SK-N-MC (cell line): Measurements from ENCODE around the gene TMEM121.

Experiments used
- EZH2 ChIP-seq: fragments of 200-600 bp; sonication (generic); IDR thresholded peaks from one replicate; pipeline ENCODE4 v1.6.1; 2017; ENCODE audit warnings: antibody characterized with exemption
- POLR2AphosphoS5 ChIP-seq: IDR thresholded peaks from 2 replicates; pipeline ENCODE4 v1.6.1; 2012; ENCODE audit warnings: mild to moderate bottlenecking, low read depth, low read length, borderline replicate concordance

- TF ChIP-seq EZH2 (no peak), POLR2AphosphoS5 (no peak)
Measured at GRCh38 chr14:105534586-105534985, 8.2 kb downstream of the TMEM121 start.
